Kasumi-1 (cell line): ENCODE measurements around the gene GNAQ.
A peak's percentile ranks its signal among the peaks of the same experiment; 100 is the strongest.
"Not testable (repeated sequence)": the region's sequence is repeated elsewhere in the genome, so short reads cannot be mapped to it uniquely, and the experiment has no call there.

ENCODE experiments used
- DNase-seq, 2 experiments: peaks; one replicate each; lab custom pipeline; 2025; lab: John Stamatoyannopoulos, UW

The GNAQ gene

DNA sequence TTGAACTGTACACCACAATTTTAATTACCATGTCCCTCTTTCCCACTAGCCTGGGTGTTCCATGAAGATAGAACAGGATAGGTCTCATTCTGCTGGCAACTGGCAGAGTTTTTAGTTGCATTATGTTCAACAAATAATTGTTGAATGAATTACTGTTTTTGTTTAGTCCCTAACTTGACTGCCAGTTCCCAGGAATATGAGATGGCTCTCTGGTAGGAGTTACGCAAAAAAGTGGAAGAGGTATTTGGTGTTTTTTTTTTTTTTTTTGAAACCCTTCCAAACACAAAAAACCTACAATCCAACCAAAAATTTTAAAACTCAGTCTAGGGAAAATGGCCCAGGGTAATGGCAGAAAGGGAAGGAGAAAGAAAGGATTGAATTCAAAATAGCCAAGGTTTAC is 153.6 kb downstream of the GNAQ start:
- DNase-seq, result no peak

DNA sequence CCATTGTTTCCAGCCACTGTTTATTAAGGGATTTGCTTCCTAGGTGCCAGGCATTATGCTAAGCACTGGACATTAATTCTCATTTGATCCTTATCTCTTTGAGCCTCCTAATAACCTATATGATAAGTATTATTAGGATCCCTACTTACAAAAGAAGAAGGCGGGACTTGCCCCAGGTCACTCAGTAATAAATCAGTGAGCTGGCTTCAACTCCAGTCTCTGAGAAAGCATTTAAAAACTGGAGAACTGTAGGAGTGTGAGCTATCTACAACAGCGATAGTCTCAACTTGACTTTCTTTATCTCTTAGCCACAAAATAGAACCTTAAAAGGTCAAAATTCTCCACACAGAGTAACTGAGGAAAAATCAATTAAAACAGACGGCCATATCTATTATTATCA is 155.0 kb downstream of the GNAQ start:
- DNase-seq, result no peak

GRCh38 chr9:77876091-77876490 is 155.5 kb downstream of the GNAQ start:
- DNase-seq, result no peak

GRCh38 chr9:77872863-77873262 is 158.7 kb downstream of the GNAQ start:
- DNase-seq, result no peak

DNA sequence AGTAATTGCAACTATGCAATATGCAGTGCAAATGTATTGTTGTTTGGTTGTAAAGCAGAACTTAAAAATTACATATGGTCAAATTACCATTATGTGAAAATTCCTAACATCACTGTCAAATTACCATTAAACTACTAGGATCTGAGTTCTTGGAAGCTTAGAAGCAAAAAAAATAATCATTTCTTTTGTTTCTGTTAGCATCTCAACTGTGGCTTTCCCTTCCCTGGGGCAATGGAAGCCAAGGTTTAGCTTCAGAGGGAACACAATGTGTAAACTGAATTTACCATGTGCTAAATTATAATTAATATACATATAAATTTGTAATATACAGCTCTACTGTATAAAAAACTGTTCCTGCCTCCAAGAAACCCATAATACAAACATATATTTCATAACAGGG is 159.4 kb downstream of the GNAQ start:
- no peak for DNase-seq

DNA sequence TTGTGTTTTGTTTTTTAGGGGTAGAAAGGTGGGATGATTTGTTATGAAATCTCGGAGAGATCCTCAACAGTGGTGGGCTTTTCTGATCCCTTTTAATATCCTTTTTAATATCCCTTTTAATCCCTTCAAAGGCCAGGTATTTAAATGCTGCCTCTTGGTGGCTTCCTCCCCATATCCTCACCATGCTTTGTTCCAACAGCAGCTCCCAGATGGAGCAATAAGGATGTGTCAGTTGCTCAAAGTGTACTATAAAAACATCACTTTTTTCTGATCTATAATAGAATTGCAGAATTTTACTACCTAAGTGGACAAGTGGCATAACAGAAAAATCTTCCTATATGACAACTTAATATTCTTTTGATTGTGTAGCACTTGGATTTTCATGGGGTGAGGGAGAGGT is 160.1 kb downstream of the GNAQ start:
- DNase-seq, result no peak

DNA sequence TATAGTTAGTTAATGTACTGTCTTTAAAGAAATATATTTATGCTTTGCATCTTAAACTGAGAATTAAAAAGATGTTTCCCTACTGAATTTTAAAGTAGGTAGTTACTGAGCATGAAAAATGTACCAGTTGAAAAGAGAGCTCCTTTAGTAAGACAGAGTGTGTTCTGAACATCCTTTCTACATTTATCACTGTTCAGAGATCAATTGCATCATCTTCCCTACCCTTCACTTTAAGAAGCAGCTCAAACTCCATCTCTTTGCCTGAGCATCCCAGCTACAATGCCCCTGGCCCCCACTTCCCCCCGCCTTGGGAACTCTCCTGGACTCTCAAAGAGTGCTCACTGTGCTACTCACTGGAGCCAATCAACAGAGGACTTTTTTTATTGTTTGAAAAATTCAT is 164.7 kb downstream of the GNAQ start:
- DNase-seq, result peak in 1 of 2 experiments; percentile 10

- DNase-seq, result no peak
These were observed 166.1 kb downstream of the GNAQ start for GRCh38 chr9:77865385-77866047.

DNA sequence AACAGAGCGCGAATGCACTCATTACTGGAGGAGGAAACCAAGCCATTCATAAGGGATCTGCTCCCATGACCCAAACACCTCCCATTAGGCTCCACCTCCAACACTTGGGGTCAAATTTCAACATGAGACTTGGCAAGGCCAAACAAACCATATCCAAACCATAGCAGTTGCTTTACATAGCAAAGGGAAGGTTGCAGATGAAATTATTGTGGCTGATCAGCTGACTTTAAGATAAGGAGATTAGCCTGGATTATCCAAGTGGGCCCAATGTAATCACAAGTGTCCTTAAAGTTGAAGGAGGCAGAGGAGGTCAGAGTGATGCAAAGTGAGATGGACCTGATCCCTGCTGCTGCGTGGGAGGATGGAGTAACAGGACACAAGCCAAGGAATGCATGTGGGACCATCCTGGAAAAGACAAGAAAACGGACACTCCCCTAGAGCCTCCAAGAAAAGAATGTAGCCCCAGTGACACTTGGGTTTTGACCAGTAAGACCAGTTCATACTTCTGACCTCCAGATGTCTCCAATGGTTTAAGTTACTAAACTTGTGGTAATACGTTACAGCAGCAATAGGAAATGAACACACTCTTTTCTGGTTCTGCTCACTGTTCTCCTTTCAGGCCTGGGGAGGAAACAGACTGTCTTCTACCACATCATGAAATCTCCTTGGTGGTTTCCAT is 167.3 kb downstream of the GNAQ start:
- peak; percentile 97 to 98 for DNase-seq

- DNase-seq, result not testable (repeated sequence)
These were observed 168.0 kb downstream of the GNAQ start for GRCh38 chr9:77863638-77864037.

DNA sequence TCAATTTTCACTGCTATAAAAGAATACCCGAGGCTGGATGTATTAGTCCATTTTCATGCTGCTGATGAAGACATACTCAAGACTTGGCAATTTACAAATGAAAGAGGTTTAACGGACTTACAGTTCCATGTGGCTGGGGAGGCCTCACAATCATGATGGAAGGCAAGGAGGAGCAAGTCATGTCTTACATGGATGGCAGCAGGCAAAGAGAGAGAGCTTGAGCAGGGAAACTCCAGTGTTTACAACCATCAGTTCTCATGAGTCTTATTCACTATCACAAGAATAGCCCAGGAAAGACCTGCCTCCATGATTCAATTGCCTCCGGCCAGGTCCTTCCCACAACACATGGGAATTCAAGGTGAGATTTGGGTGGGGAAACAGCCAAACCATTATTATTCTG is 170.7 kb downstream of the GNAQ start:
- DNase-seq, result not testable (repeated sequence)

DNA sequence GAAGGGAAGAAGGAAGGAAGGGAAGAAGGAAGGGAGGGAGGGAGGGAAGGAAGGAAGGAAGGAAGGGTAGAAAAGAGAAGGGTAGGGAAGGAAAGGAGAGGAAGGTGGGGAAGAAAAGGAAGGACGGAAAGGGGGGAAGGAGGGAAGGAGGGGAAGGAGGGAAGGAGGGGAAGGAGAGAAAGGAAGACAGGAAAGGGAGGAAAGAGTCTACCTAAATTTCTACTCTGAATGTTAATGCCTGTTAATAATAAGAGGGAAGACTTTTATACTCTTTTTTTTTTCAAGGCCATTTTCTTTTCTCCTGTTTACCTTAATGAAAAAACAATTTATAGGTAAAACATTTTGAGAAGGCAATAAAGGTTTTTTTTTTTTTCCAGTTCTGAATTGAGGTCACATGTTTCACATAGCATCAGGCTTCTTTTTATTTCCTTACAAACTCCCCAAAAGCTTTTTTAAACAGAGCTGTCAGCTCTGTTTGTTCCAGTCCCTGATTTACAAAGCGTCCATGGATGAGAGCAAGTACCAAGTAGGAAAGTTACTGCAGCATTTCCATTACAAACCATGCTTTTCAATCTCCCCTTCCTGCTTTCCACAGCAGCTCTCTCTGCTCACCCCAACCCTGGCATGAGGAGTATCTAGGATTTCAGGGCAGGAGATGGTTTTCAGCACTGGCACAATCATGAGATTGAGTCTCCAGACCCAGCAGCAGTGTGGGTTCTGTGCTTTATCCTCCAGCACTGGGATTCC is 173.9 kb downstream of the GNAQ start:
- no peak for DNase-seq

GRCh38 chr9:77856615-77857014 is 175.0 kb downstream of the GNAQ start:
- DNase-seq, result no peak

DNA sequence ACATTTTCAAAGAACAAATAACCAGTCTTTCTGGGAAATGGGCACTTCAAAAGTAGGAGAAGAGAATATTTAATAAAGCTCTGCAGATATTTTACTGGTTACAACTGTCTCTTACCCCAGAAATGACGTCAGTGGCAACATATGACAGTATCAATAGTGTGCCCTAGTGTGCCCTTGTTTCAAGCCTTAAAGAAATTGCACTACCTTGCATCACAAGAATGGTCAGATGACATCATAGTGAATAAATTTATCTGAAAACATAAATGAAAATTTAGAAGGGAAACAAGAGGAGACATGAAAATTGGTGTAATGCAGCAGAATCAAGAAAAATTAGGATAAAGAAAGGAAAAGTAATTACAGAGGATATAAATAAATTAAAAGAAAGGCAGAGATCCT is 176.7 kb downstream of the GNAQ start:
- DNase-seq, result no peak

DNA sequence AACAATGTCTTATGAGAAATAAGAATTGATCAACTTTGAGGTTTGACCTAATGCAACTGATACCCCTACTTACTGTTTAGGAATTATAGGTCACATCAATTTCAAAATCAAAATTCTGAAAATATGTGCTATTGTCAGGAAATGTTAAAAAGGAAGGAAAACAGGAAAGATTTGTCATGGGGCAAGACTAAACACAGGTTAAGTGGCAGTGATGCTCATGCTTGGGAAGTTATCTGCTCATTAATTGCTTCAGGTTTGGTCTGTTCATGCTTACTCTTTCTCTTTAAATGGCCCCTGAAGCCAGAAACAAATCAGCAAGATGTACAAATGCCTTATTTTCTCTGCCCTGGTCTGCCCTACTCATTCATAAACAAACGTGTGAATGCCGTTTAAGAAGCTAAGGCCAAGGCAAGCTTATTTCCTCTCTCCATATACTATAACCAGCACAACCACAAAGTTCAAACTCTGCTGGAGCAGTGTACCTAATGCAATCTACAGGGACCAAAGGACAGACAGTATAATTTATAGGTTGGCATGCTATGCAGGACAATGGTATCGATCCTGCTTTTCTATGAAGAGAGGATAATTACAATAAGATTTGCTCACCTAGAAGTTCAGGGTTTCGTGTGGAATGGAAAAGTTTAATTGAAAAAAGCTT is 177.2 kb downstream of the GNAQ start:
- no peak for DNase-seq

DNA sequence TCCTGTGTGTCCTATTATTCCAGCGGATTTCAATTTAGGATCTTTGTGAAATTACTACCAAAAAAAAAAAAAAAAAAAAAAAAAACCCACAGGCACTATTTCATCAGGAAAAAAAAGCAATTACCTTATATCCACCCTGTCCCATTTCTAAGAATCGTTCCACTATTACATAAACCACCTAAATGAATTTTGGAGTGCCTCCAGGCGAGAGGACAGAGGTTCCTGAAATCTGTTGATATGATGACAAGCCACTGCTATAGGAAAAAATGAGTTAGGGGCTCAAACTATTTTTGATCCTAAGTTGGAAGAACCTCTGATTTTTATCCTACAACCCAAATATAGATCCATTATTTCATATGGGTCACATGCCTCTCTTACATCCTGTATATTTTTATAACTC is 177.9 kb downstream of the GNAQ start:
- no peak for DNase-seq

DNA sequence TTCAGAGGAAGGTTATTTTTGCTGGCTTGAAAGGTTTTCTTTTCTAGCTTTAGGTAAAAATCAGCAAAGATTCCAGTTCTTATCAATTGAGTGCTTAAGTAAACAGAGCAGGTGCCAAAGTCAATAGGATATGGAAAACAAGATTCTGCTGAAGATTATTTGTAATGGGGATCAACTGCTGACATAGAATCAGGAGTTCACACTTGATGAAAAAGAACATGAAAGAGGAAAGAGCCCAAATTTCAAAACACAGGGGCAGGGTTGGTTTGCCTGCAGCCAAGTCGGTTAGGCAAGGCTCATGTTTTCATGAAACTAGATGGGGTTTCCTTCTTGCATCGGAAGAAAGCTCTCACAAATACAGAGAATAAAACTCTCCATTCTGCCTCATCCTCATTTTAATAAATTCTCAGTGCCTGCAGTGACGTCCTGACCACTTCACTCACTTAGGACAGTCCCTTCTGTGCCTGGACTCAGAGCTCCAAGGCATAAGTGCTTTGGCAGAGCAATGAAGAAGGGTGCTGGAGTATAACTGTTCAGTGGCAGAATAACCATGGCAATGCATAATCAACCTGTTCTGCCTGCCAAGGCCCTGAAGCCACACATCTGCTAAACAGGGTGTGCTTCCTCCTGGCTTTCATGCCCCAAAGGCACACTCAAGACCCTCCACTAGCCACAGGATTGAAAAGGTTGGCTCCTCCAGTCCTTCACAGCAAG is 179.6 kb downstream of the GNAQ start:
- DNase-seq, result no peak

DNA sequence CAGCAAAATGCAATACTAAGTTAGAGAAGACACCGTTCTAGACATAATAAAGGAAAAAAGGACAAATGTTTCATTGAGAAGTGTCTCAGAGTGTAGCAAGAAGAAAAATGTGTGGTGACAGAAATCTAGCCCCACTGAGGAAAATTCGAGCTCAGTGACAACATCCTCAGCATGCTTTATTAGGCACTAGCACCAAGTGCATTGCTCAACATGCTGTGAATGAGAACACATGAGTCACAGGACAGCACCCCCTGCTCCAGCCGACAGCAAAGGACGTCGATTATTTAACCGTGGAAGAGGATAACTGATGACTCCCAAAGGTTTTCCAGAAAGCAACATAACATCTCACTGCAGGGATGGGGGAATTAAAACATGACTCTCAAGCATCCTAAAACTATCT is 182.7 kb downstream of the GNAQ start:
- peak; percentile 38 to 42 for DNase-seq

- no peak for DNase-seq
These were observed 183.2 kb downstream of the GNAQ start for GRCh38 chr9:77848404-77848803.

GRCh38 chr9:77847626-77848025 is 184.0 kb downstream of the GNAQ start:
- DNase-seq, result no peak

DNA sequence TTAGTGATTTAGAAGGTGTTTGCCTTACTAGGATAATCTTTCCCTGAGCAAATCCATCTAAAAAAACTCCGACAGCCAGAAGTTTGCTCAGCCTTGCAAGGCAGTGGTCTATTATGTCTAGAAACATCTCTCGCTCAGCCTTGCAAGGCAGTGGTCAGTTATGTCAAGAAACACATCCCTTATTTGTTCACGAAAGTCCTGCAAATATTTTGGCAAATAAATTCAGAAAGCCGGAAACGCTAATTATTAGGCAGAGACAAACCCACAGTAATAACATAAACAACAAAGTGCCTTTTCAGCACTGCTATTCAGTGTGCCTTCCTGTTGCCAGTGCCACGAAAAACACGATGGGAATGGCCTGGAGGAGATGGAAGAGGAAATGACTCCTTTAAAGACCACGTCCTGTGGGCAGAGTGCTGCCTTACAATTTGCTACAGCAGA is 184.5 kb downstream of the GNAQ start:
- peak in 1 of 2 experiments; percentile 17 for DNase-seq

- no peak for DNase-seq
These were observed 187.2 kb downstream of the GNAQ start for GRCh38 chr9:77844415-77844814.
